ENCODE results near the gene CDYL. TPM values are rescaled to one million over a fixed set of nuclear protein-coding genes. Genes with fewer than 3 reads are reported as not detected.

The CDYL gene
- total and polyA plus RNA-seq, 2 experiments from 2014 or later = 38.0 to 60.8 TPM

- Histone ChIP-seq H3K36me3 (peaks cover 3% of the 10 kb centered on the region), H3K27me3 (no peaks in the 10 kb centered on the region), H3K27ac (no peak overlapping the region), H3K9me3 (ENCODE audit: low read depth) (no peaks in the 10 kb centered on the region), H3K4me3 (no peak overlapping the region), H3K4me1 (ENCODE audit: low read depth) (peaks cover 18% of the 10 kb centered on the region)
- DNase-seq (ENCODE audit: low read depth in 1 of 2, low spot score in 1 of 2) = no peak
- no peak for TF ChIP-seq CTCF (IDR thresholded peaks at IDR 0.05; ENCODE audit: low read depth, low read length)
These were observed 131.4 kb downstream of the CDYL start for GRCh38 chr6:4907602-4908001.

- Histone ChIP-seq H3K9me3 (ENCODE audit: low read depth) (no peaks in the 10 kb centered on the region), H3K27ac (no peak overlapping the region)
- TF ChIP-seq CTCF (IDR thresholded peaks at IDR 0.05; ENCODE audit: low read depth, low read length) = no peak
These were observed 131.9 kb downstream of the CDYL start for GRCh38 chr6:4908062-4908461.

GRCh38 chr6:4909063-4909706, 133.0 kb downstream of the CDYL start:
- no peaks in the 10 kb centered on the region for H3K36me3 ChIP-seq
- TF ChIP-seq CTCF (IDR thresholded peaks at IDR 0.05; ENCODE audit: low read depth, low read length) = no peak
- no peaks in the 10 kb centered on the region for H3K9me3 ChIP-seq (ENCODE audit: low read depth)
- no peak overlapping the region for H3K27ac ChIP-seq
- no peak overlapping the region for H3K4me3 ChIP-seq
- no peaks in the 10 kb centered on the region for H3K27me3 ChIP-seq
- H3K4me1 ChIP-seq (ENCODE audit: low read depth) = peaks cover 24% of the 10 kb centered on the region
- no peak for DNase-seq (ENCODE audit: low read depth in 1 of 2, low spot score in 1 of 2)

More at GRCh38 chr6:4908062-4908461, 131.9 kb downstream of the CDYL start:
- Histone ChIP-seq H3K4me3 (no peak overlapping the region), H3K4me1 (ENCODE audit: low read depth) (peaks cover 18% of the 10 kb centered on the region), H3K36me3 (no peaks in the 10 kb centered on the region), H3K27me3 (no peaks in the 10 kb centered on the region)
- DNase-seq (ENCODE audit: low read depth in 1 of 2, low spot score in 1 of 2) = no peak

- H3K4me3 ChIP-seq = no peak overlapping the region
- no peak for DNase-seq (ENCODE audit: low read depth in 1 of 2, low spot score in 1 of 2)
- H3K27me3 ChIP-seq = no peaks in the 10 kb centered on the region
- peaks cover 23% of the 10 kb centered on the region for H3K4me1 ChIP-seq (ENCODE audit: low read depth)
- no peak for TF ChIP-seq CTCF (IDR thresholded peaks at IDR 0.05; ENCODE audit: low read depth, low read length)
- H3K27ac ChIP-seq = peak overlapping the region; percentile 23
- H3K36me3 ChIP-seq = no peaks in the 10 kb centered on the region
- no peaks in the 10 kb centered on the region for H3K9me3 ChIP-seq (ENCODE audit: low read depth)
These were observed 134.0 kb downstream of the CDYL start for GRCh38 chr6:4910037-4910760.

- H3K27me3 ChIP-seq = no peaks in the 10 kb centered on the region
- H3K36me3 ChIP-seq = no peaks in the 10 kb centered on the region
- no peak overlapping the region for H3K4me3 ChIP-seq
- DNase-seq (ENCODE audit: low read depth in 1 of 2, low spot score in 1 of 2) = no peak
- H3K4me1 ChIP-seq (ENCODE audit: low read depth) = peaks cover 10% of the 10 kb centered on the region
- TF ChIP-seq CTCF (IDR thresholded peaks at IDR 0.05; ENCODE audit: low read depth, low read length) = no peak
- no peaks in the 10 kb centered on the region for H3K9me3 ChIP-seq (ENCODE audit: low read depth)
- no peak overlapping the region for H3K27ac ChIP-seq
These were observed 136.4 kb downstream of the CDYL start for GRCh38 chr6:4912559-4912958.

Data from cardiac muscle cell (in vitro differentiated cells and primary cell).